Ovary (tissue), 9 donors: Measurements from ENCODE around the gene SLC7A14. TPM values are rescaled to one million over a fixed set of nuclear protein-coding genes. Genes with fewer than 3 reads are reported as not detected.

Experiments used
- DNase-seq, 5 donors: peaks; one replicate each; pipeline ENCODE4 v3.0.0-alpha.2; 2019 to 2020
- H3K27ac ChIP-seq, 2 donors: fragments of 200-600 bp; one replicate each; pipeline versions ENCODE4 v1.5.1 to v1.8.0; 2019 to 2022
- H3K27me3 ChIP-seq: fragments of 200-600 bp; one replicate; pipeline ENCODE4 v1.8.0; 2022
- H3K36me3 ChIP-seq: fragments of 200-600 bp; sonication (generic); one replicate; pipeline ENCODE4 v1.5.1; 2019
- H3K4me1 ChIP-seq: one replicate; pipeline ENCODE4 v1.8.1; 2013; ENCODE audit warnings: mild to moderate bottlenecking, moderate library complexity; ENCODE audit not compliant: insufficient read depth
- H3K4me3 ChIP-seq: fragments of 200-600 bp; sonication (generic); one replicate; pipeline ENCODE4 v1.5.1; 2017
- H3K9me3 ChIP-seq, 2 donors: fragments of 200-600 bp in 1 of 2; sonication (generic) in 1 of 2; one replicate each; pipeline versions ENCODE4 v1.5.1 to v1.8.1; 2013 to 2019; ENCODE audit warnings: mild to moderate bottlenecking in 1 of 2, moderate library complexity in 1 of 2
- EP300 ChIP-seq: sonication (generic); formaldehyde crosslinking; IDR thresholded peaks from one replicate; pipeline ENCODE4 v1.6.1; 2017; ENCODE audit warnings: antibody characterized with exemption
- POLR2A ChIP-seq: fragments of 450-650 bp; IDR thresholded peaks from one replicate; pipeline ENCODE4 v1.6.1; 2017; ENCODE audit warnings: antibody characterized with exemption, mild to moderate bottlenecking, moderate library complexity
- WGBS, 3 donors: extraction: QIAGEN DNeasy Blood & Tissue Kit in 1 of 3; methylation state at CpG; one replicate each; pipeline versions ENCODE4 v1.1.5 to v1.1.7; 2013 to 2017; 5-methylcytosine and 5-hydroxymethylcytosine counted together
- intact Hi-C, 4 donors: fragments of 100-400 bp; cut with DNase I; formaldehyde crosslinking; loops; one replicate each; pipeline versions ENCODE4 v1.11.0 to v1.15.1; 2022 to 2023
- polyA plus RNA-seq, 2 donors: library from polyadenylated mRNA; stranded (reverse); fragments of 200-250 nt in 1 of 2; fragments of 350-450 nt in 1 of 2; fragmentation: Illumina TruSeq in 1 of 2; extraction: RNeasy Lipid Tissue Mini Kit (QIAGEN cat#74804) in 1 of 2; gene quantifications; one replicate each; pipeline ENCODE4 v1.2.3, GENCODE V29; 2013 to 2014
- total RNA-seq, 7 donors: library from RNA; depleted of rRNA in 2 of 7; stranded (reverse); fragments of >200 nt in 2 of 7; fragmentation: NEBNext Ultra II Directional in 3 of 7; extraction: Animal tissue kit (Norgen Biotek cat#: 25700) in 3 of 7; gene quantifications; one replicate each; pipeline versions ENCODE4 v1.1.0 to v1.2.4, GENCODE V29; 2016 to 2023
- TF ChIP-seq, protein P1 (sequence below), 3 donors: fragments of 450-650 bp in 2 of 3; fragments of 200-600 bp in 1 of 3; IDR thresholded peaks; one replicate each; pipeline versions ENCODE4 v1.5.1 to v1.8.0; 2016 to 2022; ENCODE audit warnings: antibody characterized with exemption in 3 of 3, mild to moderate bottlenecking in 1 of 3
- donor health status: DM: no; HTN: no; CAD: no; lungs with moderate emphysema.
- donor health status: DM: no; HTN: no; CAD: no.
- donor health status: Bipolar disorder and iron deficiency.
- donor health status: DM: yes; HTN: yes; CAD: no.
- donor health status: DM: no; HTN: no; CAD: no.
- donor health status: DM: yes; HTN: yes; CAD: no.

SLC7A14 gene
- total and polyA plus RNA-seq, 9 donors: under 0.01 to 0.20 (median 0.03) TPM; not detected in 2

DNA sequence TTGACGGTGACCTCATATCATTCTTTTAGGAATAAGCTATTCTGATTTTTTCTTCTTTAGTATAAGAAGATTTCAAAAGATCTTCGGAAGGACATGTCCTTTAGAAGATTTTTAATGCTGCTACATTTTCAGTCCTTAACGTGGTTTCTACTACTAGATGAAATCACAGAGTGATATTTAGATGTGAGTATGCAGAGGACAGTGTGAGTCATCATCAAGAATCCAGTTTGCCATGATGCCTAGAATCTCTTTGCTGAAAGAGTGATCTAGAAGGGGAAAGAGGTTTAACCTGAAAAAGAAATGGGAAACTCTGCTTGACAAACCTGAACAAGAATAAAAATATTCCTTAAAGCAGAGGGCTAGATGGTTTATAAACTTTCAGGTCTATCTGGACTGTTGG, 43.2 kb downstream of the SLC7A14 start:
- TF ChIP-seq, protein P1, sequence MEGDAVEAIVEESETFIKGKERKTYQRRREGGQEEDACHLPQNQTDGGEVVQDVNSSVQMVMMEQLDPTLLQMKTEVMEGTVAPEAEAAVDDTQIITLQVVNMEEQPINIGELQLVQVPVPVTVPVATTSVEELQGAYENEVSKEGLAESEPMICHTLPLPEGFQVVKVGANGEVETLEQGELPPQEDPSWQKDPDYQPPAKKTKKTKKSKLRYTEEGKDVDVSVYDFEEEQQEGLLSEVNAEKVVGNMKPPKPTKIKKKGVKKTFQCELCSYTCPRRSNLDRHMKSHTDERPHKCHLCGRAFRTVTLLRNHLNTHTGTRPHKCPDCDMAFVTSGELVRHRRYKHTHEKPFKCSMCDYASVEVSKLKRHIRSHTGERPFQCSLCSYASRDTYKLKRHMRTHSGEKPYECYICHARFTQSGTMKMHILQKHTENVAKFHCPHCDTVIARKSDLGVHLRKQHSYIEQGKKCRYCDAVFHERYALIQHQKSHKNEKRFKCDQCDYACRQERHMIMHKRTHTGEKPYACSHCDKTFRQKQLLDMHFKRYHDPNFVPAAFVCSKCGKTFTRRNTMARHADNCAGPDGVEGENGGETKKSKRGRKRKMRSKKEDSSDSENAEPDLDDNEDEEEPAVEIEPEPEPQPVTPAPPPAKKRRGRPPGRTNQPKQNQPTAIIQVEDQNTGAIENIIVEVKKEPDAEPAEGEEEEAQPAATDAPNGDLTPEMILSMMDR (IDR thresholded peaks at IDR 0.05): no peak
- TF ChIP-seq EP300 (no peak), POLR2A (no peak)
- WGBS, 3 donors: 90 to 95% (median 93%) methylated on average over 3 of the region's 3 CpGs
- Histone ChIP-seq H3K9me3 (no peaks in the 10 kb centered on the region), H3K4me3 (no peak overlapping the region), H3K4me1 (no peaks in the 10 kb centered on the region), H3K27ac (no peak overlapping the region), H3K27me3 (no peaks in the 10 kb centered on the region), H3K36me3 (no peaks in the 10 kb centered on the region)
- intact Hi-C loops: no loop called here
- no peak for DNase-seq

DNA sequence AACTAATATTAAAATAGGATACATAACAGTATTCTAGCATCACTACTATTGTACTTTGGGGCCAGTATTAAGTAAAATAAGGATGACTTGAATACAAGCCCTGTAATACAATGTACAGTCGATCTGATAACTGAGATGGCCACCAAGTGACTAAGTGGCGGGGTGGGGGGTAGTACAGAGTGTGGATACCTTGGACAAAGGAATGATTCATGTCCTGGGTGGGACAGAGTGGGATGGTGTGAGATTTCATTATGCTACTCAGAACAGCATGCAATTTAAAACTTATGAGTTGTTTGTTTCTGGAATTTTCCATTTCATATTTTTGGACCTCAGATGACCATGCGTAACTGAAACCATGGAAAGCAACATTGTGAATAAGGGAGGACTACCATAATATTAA, 46.0 kb downstream of the SLC7A14 start:
- Histone ChIP-seq H3K4me1 (no peaks in the 10 kb centered on the region), H3K4me3 (no peak overlapping the region), H3K36me3 (no peaks in the 10 kb centered on the region), H3K9me3 (no peaks in the 10 kb centered on the region), H3K27me3 (no peaks in the 10 kb centered on the region), H3K27ac (no peak overlapping the region)
- 90 to 93% (median 93%) methylated on average over 3 of the region's 3 CpGs for WGBS, 3 donors
- DNase-seq: no peak
- TF ChIP-seq POLR2A (no peak), EP300 (no peak)
- TF ChIP-seq, protein P1 (IDR thresholded peaks at IDR 0.05): no peak
- intact Hi-C loops: loop anchor here in 1 of 4 donors (10.0 kb wide), 1 partner anchor 45 kb away; the partner anchor contains the start of gene SLC7A14

DNA sequence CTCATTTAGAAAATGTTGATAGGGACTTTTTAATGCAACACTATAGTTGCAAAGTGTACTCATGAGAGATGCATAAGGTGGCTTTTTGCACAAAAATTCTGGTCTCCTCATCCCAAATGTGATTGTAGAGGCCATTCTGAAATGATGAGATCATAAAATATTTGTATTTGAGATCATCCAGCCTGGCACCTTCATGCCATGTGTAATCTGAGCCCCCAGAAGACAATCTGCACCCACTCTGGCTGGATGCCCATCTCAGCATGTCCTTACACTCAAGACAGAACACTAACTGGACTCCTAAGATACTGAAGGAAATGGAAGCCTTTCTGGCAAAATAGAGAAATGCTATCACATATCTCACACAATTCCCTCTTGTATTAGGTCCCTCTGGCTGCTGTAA, 49.2 kb downstream of the SLC7A14 start:
- intact Hi-C loops: loop anchor here in 1 of 4 donors (10.0 kb wide), 1 partner anchor 48 kb away; the partner anchor contains the start of gene SLC7A14
- no peaks in the 10 kb centered on the region for H3K27me3 ChIP-seq
- no peak overlapping the region for H3K4me3 ChIP-seq
- no peaks in the 10 kb centered on the region for H3K4me1 ChIP-seq
- no peaks in the 10 kb centered on the region for H3K9me3 ChIP-seq
- no peak overlapping the region for H3K27ac ChIP-seq
- no peaks in the 10 kb centered on the region for H3K36me3 ChIP-seq
- DNase-seq: no peak
- TF ChIP-seq, protein P1 (IDR thresholded peaks at IDR 0.05): no peak
- TF ChIP-seq POLR2A (no peak), EP300 (no peak)

DNA sequence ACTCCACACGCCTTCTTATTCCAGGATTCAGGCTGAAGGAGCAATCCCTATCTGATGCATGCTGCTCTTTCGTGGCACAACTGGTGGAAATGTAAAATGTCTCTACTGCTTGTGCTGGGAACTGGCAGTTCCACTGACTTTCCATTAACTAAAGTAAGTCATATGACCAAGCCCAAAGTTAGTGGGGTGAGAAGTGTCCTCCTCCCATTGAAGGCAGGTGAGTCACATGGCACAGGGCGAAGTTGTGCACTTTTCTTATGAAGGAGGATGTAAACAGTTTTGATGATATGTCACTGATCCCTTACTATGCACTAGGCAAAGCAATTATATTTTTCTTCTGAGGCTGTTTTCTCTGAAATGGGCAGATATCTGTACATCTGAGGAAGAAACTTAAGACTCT, 51.6 kb downstream of the SLC7A14 start:
- Histone ChIP-seq H3K36me3 (no peaks in the 10 kb centered on the region), H3K27me3 (no peaks in the 10 kb centered on the region), H3K4me3 (no peak overlapping the region), H3K27ac (no peak overlapping the region), H3K4me1 (no peaks in the 10 kb centered on the region), H3K9me3 (no peaks in the 10 kb centered on the region)
- TF ChIP-seq EP300: no peak
- TF ChIP-seq POLR2A: no peak
- TF ChIP-seq, protein P1 (IDR thresholded peaks at IDR 0.05): no peak
- intact Hi-C loops: loop anchor here in 1 of 4 donors (10.0 kb wide), 1 partner anchor 51 kb away; the partner anchor contains the start of gene SLC7A14
- 91 to 95% (median 94%) methylated on average over 3 of the region's 3 CpGs for WGBS, 3 donors
- no peak for DNase-seq
